Esophagus muscularis mucosa (tissue), 4 donors: ENCODE data around the gene NR3C2.

ENCODE experiments used
- EP300 ChIP-seq: sonication (generic); formaldehyde crosslinking; IDR thresholded peaks from one replicate; pipeline ENCODE4 v1.6.1; 2017; ENCODE audit warnings: antibody characterized with exemption
- POLR2A ChIP-seq: fragments of 450-650 bp; IDR thresholded peaks from one replicate; pipeline ENCODE4 v1.6.1; 2017; ENCODE audit warnings: antibody characterized with exemption, moderate library complexity, mild to moderate bottlenecking, low read depth
- POLR2AphosphoS5 ChIP-seq, 2 donors: sonication (generic); formaldehyde crosslinking; IDR thresholded peaks; one replicate each; pipeline ENCODE4 v1.6.1; 2017; ENCODE audit warnings: antibody characterized with exemption in 2 of 2
- TF ChIP-seq, protein P1 (sequence below), 3 experiments: fragments of 200-600 bp in 2 of 3; fragments of 450-650 bp in 1 of 3; sonication (generic) in 2 of 3; IDR thresholded peaks; one replicate each; pipeline ENCODE4 v1.5.1; 2017 to 2019; ENCODE audit warnings: antibody characterized with exemption in 3 of 3, mild to moderate bottlenecking in 2 of 3, moderate library complexity in 1 of 3

GRCh38 chr4:148171596-148171995 lies 270.6 kb downstream of the NR3C2 start:
- TF ChIP-seq, protein P1, sequence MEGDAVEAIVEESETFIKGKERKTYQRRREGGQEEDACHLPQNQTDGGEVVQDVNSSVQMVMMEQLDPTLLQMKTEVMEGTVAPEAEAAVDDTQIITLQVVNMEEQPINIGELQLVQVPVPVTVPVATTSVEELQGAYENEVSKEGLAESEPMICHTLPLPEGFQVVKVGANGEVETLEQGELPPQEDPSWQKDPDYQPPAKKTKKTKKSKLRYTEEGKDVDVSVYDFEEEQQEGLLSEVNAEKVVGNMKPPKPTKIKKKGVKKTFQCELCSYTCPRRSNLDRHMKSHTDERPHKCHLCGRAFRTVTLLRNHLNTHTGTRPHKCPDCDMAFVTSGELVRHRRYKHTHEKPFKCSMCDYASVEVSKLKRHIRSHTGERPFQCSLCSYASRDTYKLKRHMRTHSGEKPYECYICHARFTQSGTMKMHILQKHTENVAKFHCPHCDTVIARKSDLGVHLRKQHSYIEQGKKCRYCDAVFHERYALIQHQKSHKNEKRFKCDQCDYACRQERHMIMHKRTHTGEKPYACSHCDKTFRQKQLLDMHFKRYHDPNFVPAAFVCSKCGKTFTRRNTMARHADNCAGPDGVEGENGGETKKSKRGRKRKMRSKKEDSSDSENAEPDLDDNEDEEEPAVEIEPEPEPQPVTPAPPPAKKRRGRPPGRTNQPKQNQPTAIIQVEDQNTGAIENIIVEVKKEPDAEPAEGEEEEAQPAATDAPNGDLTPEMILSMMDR (IDR thresholded peaks at IDR 0.05), result no peak
- TF ChIP-seq EP300, result no peak
- no peak for TF ChIP-seq POLR2A
- no peak for TF ChIP-seq POLR2AphosphoS5 (IDR thresholded peaks at IDR 0.05)
